ENCODE results near the gene HES3.

Gene HES3

DNA sequence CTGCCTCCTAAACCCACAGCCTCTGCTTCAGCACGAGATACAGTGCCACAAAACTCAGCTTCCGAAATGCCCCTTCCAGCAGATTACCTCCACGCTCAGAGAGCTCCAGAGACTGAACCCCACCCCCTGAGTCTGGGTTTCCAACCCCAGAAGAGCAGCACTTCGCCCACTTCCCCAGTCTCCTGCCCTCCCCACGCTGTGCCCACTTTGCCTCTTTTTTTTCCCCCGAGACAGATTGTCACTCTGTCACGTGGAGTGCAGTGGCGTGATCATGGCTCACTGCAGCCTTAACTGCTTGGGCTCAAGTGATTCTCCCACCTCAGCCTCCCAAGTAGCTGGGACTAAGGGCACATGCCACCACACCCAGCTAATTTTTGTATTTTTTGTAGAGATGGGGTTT lies 18.3 kb upstream of the HES3 start:
- Histone ChIP-seq H3K27ac (ENCODE audit: low read depth, low read length) (no peak overlapping the region), H3K4me3 (ENCODE audit: insufficient read depth, low read length, poor library complexity, severe bottlenecking) (no peak overlapping the region), H3K27me3 (ENCODE audit: low read length) (no peaks in the 10 kb centered on the region), H3F3A (ENCODE audit: insufficient read depth) (0 out of 2 replicates have a peak, but pooled peaks cover 3% of the 10 kb centered on the region), H3K9ac (ENCODE audit: low read length) (no peak overlapping the region), H3K79me2 (ENCODE audit: insufficient read depth, low read length) (no peaks in the 10 kb centered on the region), H3K9me2 (replicated peaks; ENCODE audit: insufficient read depth, low read length) (no peaks in the 10 kb centered on the region), H3K9me3 (ENCODE audit: insufficient read depth, low read length) (no peaks in the 10 kb centered on the region), H3K36me3 (ENCODE audit: low read length) (no peaks in the 10 kb centered on the region), H2AFZ (ENCODE audit: low read depth, low read length, severe bottlenecking) (no peak overlapping the region), H4K20me1 (ENCODE audit: low read depth, low read length) (no peaks in the 10 kb centered on the region), H3K4me2 (ENCODE audit: low read depth, low read length, poor library complexity, severe bottlenecking) (no peak overlapping the region)
- TF ChIP-seq EZH2phosphoT487 (conservative IDR thresholded peaks at IDR 0.05; ENCODE audit: low read length), result no peak
- TF ChIP-seq, protein P1, sequence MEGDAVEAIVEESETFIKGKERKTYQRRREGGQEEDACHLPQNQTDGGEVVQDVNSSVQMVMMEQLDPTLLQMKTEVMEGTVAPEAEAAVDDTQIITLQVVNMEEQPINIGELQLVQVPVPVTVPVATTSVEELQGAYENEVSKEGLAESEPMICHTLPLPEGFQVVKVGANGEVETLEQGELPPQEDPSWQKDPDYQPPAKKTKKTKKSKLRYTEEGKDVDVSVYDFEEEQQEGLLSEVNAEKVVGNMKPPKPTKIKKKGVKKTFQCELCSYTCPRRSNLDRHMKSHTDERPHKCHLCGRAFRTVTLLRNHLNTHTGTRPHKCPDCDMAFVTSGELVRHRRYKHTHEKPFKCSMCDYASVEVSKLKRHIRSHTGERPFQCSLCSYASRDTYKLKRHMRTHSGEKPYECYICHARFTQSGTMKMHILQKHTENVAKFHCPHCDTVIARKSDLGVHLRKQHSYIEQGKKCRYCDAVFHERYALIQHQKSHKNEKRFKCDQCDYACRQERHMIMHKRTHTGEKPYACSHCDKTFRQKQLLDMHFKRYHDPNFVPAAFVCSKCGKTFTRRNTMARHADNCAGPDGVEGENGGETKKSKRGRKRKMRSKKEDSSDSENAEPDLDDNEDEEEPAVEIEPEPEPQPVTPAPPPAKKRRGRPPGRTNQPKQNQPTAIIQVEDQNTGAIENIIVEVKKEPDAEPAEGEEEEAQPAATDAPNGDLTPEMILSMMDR (IDR thresholded peaks at IDR 0.05; ENCODE audit: insufficient read depth, low read length, poor library complexity, severe bottlenecking), result no peak

DNA sequence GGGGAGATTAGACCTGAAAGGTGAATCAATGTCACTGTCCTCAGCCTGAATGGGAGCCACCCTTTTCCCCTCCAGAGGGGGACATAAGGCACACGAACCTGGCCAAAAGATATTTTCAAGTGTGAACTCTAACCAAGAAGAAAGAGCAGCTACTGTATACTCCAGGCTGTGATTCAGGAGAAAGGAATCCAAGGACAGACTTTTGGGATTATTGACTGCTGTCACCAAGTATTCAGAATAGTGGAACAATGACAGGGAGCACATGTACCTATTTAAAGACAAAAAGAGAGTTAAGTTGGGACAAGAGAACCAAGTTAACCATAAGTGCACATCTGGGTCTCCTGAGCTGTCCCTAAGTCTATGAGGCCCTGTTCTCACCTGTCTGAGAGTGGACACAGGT lies 10.6 kb upstream of the HES3 start:
- no peak overlapping the region for H3K4me2 ChIP-seq (ENCODE audit: low read depth, low read length, poor library complexity, severe bottlenecking)
- no peaks in the 10 kb centered on the region for H3K27me3 ChIP-seq (ENCODE audit: low read length)
- peaks cover 14% of the 10 kb centered on the region; the same call in 1 of the 2 replicates for H3F3A ChIP-seq (ENCODE audit: insufficient read depth)

DNA sequence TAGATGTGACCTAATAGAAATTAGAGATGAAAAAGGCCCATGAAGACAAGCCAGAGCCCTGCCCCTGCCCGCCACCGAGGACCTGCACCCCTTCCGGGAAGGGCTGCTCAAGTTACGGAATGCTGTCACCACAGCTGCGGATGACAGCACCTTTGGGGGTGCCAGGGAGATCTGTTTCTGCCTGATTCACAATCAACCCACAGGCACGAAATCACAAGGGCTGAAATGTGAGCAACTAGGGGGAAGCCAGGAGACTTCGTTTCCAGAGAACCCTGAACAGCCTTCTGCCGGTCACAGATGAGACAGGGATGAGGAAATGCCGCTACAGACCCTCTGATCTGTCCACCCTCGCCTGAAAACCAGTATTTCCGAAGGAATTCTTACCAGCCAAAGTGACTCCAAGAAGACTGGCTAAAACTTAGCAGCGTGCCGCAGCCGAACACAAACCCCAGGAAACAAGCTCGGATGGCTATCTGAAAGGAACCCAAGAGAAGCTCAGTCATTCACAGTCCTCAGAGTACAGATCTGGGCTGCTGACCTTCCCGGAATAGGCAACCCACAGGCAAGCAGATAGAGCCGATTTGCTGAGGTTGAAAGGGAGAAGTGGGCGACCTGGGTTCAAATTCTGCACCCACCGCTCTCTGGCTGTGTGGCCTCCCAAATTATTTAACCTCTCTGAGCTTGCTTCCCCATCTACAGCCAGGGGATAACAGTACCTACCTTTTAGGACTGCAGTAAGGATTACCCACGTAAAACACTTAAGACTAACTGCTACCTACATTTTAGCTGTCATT lies 9.3 kb upstream of the HES3 start:
- Histone ChIP-seq H4K20me1 (ENCODE audit: low read depth, low read length) (no peaks in the 10 kb centered on the region), H3K9ac (ENCODE audit: low read length) (peak overlapping the region; percentile 84), H3K27ac (ENCODE audit: low read depth, low read length) (peak overlapping the region; percentile 56), H3K79me2 (ENCODE audit: insufficient read depth, low read length) (peaks cover 24% of the 10 kb centered on the region), H3K36me3 (ENCODE audit: low read length) (peaks cover 11% of the 10 kb centered on the region; the same call in 1 of the 2 replicates), H3K9me3 (ENCODE audit: insufficient read depth, low read length) (no peaks in the 10 kb centered on the region), H3K4me3 (ENCODE audit: insufficient read depth, low read length, poor library complexity, severe bottlenecking) (peak overlapping the region; percentile 96), H3K4me2 (ENCODE audit: low read depth, low read length, poor library complexity, severe bottlenecking) (peak overlapping the region; percentile 82), H2AFZ (ENCODE audit: low read depth, low read length, severe bottlenecking) (no peak overlapping the region), H3K9me2 (replicated peaks; ENCODE audit: insufficient read depth, low read length) (no peaks in the 10 kb centered on the region), H3F3A (ENCODE audit: insufficient read depth) (peaks cover 14% of the 10 kb centered on the region; the same call in 1 of the 2 replicates), H3K27me3 (ENCODE audit: low read length) (no peaks in the 10 kb centered on the region)
- TF ChIP-seq EZH2phosphoT487 (conservative IDR thresholded peaks at IDR 0.05; ENCODE audit: low read length), result no peak
- TF ChIP-seq, protein P1 (IDR thresholded peaks at IDR 0.05; ENCODE audit: insufficient read depth, low read length, poor library complexity, severe bottlenecking), result no peak

More for the DNA sequence above, 10.6 kb upstream of the HES3 start:
- no peaks in the 10 kb centered on the region for H3K9me3 ChIP-seq (ENCODE audit: insufficient read depth, low read length)
- H3K27ac ChIP-seq (ENCODE audit: low read depth, low read length), result no peak overlapping the region
- TF ChIP-seq, protein P1 (IDR thresholded peaks at IDR 0.05; ENCODE audit: insufficient read depth, low read length, poor library complexity, severe bottlenecking), result no peak
- TF ChIP-seq EZH2phosphoT487 (conservative IDR thresholded peaks at IDR 0.05; ENCODE audit: low read length), result no peak
- no peaks in the 10 kb centered on the region for H3K9me2 ChIP-seq (replicated peaks; ENCODE audit: insufficient read depth, low read length)
- no peak overlapping the region for H2AFZ ChIP-seq (ENCODE audit: low read depth, low read length, severe bottlenecking)
- H3K9ac ChIP-seq (ENCODE audit: low read length), result 0 out of 2 replicates have a peak overlapping the region, but pooled peaks have one; percentile 84
- no peak overlapping the region for H3K4me3 ChIP-seq (ENCODE audit: insufficient read depth, low read length, poor library complexity, severe bottlenecking)
- H4K20me1 ChIP-seq (ENCODE audit: low read depth, low read length), result no peaks in the 10 kb centered on the region
- peaks cover 11% of the 10 kb centered on the region; the same call in 1 of the 2 replicates for H3K36me3 ChIP-seq (ENCODE audit: low read length)
- peaks cover 24% of the 10 kb centered on the region for H3K79me2 ChIP-seq (ENCODE audit: insufficient read depth, low read length)
